ENCODE data around the gene RTN4.

Gene RTN4

DNA sequence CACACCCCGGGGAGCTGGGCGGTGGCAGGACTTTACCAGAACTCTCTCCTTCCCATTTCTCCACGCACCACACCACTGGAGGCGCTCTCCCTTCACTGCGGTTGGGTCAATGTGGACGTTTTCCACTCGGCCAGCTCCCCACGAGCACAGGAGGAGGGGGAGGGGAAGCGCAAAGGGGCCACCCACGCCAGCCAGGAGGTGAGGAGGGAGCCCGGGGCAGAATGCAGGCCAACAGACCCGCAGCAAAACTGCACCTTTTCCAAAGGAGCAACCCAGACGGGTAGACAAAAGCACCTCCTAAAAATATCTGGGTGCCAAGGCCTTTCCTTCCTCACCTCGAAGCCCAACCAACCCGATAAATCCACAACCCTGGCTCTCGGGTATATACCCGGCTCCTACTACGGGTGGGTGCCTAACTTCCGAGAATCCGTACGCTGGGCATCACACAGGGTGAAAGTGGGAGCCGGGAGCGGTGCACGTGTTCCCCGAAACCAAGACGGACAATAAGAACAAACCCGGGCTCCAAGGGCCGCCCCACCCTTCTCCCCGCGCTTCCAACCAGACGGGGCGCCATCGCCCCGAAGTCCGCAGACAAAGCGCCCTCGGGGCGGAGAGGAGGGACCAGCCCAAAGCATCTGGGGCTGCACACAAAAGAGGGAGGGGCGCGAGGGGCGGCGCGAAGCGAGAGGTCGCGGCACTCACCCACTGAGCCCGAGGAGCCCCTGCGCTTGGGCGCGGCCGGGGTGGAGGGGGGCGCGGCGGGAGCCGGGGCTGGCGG lies 1.0 kb downstream of the RTN4 start:
- no peaks in the 10 kb centered on the region for H3K27me3 ChIP-seq (ENCODE audit: insufficient read depth, low read length)

DNA sequence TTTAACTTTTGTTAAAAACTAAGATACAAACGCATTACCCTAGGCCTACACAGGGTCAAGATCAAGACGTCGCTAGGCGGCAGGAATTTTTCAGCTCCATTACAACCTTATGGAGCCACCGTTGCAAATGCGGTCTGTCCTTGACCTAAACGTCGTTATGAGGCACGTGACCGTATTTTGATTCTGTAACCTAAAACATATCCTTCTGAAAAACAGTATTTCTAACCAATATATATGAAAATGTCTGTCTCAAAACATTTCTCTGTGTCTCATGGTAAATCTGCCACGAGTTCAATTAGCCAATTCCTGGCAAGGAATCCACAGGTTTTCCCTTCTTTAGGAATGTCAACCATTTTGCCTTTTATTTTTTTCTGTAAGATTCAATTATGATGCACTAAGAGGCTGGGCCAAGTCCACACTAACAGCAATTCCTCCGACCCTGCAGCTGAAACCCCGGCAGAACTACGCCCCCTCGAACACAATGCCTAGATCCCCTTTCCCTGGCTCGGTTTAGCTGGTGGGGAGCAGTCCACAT lies 1.7 kb downstream of the RTN4 start:
- peaks cover 7% of the 10 kb centered on the region; the same call in 1 of the 2 replicates for H3K36me3 ChIP-seq (ENCODE audit: insufficient read depth, low read depth, low read length)
- H3K4me1 ChIP-seq (ENCODE audit: insufficient read depth, low read length) = peaks cover 32% of the 10 kb centered on the region
- peak overlapping the region; percentile 62 for H3K27ac ChIP-seq (ENCODE audit: low read length)
- peak overlapping the region; percentile 98 for H3K9ac ChIP-seq (ENCODE audit: low read depth, low read length)
- H3K9me3 ChIP-seq (ENCODE audit: insufficient read depth, low read depth, low read length) = no peaks in the 10 kb centered on the region
- H3K4me3 ChIP-seq (ENCODE audit: low read length) = peak overlapping the region; percentile 92
- H3K27me3 ChIP-seq (ENCODE audit: insufficient read depth, low read length) = no peaks in the 10 kb centered on the region

More for the DNA sequence above, 1.0 kb downstream of the RTN4 start:
- Histone ChIP-seq H3K9me3 (ENCODE audit: insufficient read depth, low read depth, low read length) (no peaks in the 10 kb centered on the region), H3K4me3 (ENCODE audit: low read length) (peak overlapping the region; percentile 92), H3K4me1 (ENCODE audit: insufficient read depth, low read length) (peaks cover 32% of the 10 kb centered on the region), H3K36me3 (ENCODE audit: insufficient read depth, low read depth, low read length) (peaks cover 7% of the 10 kb centered on the region; the same call in 1 of the 2 replicates), H3K9ac (ENCODE audit: low read depth, low read length) (peak overlapping the region; percentile 98), H3K27ac (ENCODE audit: low read length) (peak overlapping the region; percentile 62)

DNA sequence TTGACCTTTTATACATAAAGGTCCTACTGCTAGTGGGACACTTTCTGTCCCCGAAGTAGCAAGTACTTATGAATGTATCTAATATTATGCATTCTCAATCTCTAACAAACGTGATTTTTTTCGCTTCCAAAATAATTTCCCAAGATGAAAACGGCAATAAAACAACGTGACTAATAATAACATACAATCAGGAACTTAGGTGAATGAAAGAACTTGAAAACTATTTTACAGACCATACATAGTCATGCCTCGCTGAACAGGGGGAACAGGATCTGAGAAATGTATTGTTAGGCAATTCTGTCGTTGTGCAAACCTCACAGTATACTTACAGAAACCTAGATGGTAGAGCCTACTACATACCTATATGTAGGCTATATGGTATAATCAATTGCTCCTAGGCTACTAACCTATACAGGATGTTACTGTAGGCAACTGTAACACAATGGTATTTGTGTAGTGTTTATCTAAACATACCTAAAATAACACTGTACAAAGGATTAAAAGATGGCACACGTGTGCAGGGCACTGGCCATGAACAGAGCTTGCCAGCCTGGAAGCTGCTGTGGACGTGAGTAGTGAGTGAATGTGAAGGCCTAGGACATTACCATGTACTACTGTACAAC lies 2.5 kb downstream of the RTN4 start:
- Histone ChIP-seq H3K4me3 (ENCODE audit: low read length) (peak overlapping the region; percentile 92), H3K4me1 (ENCODE audit: insufficient read depth, low read length) (peaks cover 32% of the 10 kb centered on the region), H3K9me3 (ENCODE audit: insufficient read depth, low read depth, low read length) (no peaks in the 10 kb centered on the region), H3K27ac (ENCODE audit: low read length) (no peak overlapping the region), H3K36me3 (ENCODE audit: insufficient read depth, low read depth, low read length) (peaks cover 7% of the 10 kb centered on the region; the same call in 1 of the 2 replicates), H3K9ac (ENCODE audit: low read depth, low read length) (peak overlapping the region; percentile 55; the same call in 1 of the 2 replicates), H3K27me3 (ENCODE audit: insufficient read depth, low read length) (no peaks in the 10 kb centered on the region)

DNA sequence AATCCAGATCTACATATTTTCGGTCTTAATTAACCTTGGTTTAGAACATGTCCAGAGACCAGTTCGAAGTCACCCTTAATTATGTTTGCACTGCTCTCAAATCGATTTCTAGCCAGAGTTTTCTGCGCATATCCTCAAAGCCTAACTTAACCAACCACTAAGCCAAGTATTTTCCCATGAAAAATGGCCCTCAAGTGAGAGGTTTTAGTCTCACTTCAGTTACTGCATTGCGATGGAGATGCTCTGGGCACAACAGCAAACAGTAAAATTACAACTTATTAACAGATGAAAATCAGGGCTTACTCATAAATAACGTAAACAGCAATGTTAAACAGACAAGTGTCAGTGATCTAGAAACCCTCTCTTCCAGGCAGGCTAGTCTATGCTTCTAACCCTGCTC lies 4.5 kb downstream of the RTN4 start:
- Histone ChIP-seq H3K9me3 (ENCODE audit: insufficient read depth, low read depth, low read length) (no peaks in the 10 kb centered on the region), H3K9ac (ENCODE audit: low read depth, low read length) (no peak overlapping the region), H3K4me1 (ENCODE audit: insufficient read depth, low read length) (peaks cover 36% of the 10 kb centered on the region), H3K27me3 (ENCODE audit: insufficient read depth, low read length) (no peaks in the 10 kb centered on the region), H3K4me3 (ENCODE audit: low read length) (peak overlapping the region; percentile 34), H3K27ac (ENCODE audit: low read length) (no peak overlapping the region), H3K36me3 (ENCODE audit: insufficient read depth, low read depth, low read length) (peaks cover 7% of the 10 kb centered on the region; the same call in 1 of the 2 replicates)

DNA sequence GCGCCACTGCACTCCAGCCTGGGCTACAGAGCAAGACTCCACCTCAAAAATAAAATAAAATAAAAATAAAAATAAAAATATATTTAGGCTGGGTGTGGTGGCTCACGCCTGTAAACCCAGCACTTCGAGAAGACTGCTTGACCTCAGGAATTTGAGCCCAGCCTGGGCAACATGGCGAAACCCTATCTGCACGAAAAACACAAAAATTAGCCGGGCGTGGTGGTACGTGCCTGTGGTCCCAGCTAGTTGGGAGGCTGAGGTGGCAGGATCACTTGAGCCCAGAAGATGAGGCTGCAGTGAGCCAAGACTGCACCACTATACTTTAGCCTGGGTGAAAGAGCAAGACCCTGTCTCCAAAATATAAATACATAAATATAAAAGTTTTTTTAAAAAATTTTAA lies 6.4 kb downstream of the RTN4 start:
- peaks cover 10% of the 10 kb centered on the region; the same call in 1 of the 2 replicates for H3K36me3 ChIP-seq (ENCODE audit: insufficient read depth, low read depth, low read length)
- H3K27me3 ChIP-seq (ENCODE audit: insufficient read depth, low read length) = no peaks in the 10 kb centered on the region
- H3K9me3 ChIP-seq (ENCODE audit: insufficient read depth, low read depth, low read length) = peaks cover 2% of the 10 kb centered on the region; the same call in 1 of the 2 replicates
- peaks cover 40% of the 10 kb centered on the region for H3K4me1 ChIP-seq (ENCODE audit: insufficient read depth, low read length)
- H3K27ac ChIP-seq (ENCODE audit: low read length) = no peak overlapping the region
- no peak overlapping the region for H3K9ac ChIP-seq (ENCODE audit: low read depth, low read length)
- H3K4me3 ChIP-seq (ENCODE audit: low read length) = no peak overlapping the region

DNA sequence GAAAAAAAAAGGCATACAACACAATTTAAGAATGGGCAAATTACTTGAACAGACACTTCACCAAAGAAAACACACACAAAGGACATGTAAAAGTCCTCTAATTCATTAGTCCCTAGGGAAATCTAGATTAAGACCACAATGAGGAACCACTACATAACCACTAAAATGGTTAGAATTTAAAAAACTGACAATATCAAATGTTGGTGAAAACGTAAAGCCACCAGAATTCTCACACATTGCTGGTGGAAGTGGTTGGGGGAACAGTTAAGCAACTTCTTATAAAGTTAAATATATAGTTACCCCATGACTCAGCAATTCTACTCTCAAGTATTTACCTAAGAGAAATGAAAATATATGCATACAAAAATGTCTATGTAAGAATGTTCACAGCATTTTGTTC lies 11.8 kb downstream of the RTN4 start:
- Histone ChIP-seq H3K4me3 (ENCODE audit: low read length) (no peak overlapping the region), H3K36me3 (ENCODE audit: insufficient read depth, low read depth, low read length) (peaks cover 6% of the 10 kb centered on the region; the same call in 1 of the 2 replicates), H3K9me3 (ENCODE audit: insufficient read depth, low read depth, low read length) (peaks cover 3% of the 10 kb centered on the region; the same call in 1 of the 2 replicates), H3K27me3 (ENCODE audit: insufficient read depth, low read length) (no peaks in the 10 kb centered on the region), H3K4me1 (ENCODE audit: insufficient read depth, low read length) (peaks cover 17% of the 10 kb centered on the region), H3K9ac (ENCODE audit: low read depth, low read length) (no peak overlapping the region), H3K27ac (ENCODE audit: low read length) (no peak overlapping the region)

DNA sequence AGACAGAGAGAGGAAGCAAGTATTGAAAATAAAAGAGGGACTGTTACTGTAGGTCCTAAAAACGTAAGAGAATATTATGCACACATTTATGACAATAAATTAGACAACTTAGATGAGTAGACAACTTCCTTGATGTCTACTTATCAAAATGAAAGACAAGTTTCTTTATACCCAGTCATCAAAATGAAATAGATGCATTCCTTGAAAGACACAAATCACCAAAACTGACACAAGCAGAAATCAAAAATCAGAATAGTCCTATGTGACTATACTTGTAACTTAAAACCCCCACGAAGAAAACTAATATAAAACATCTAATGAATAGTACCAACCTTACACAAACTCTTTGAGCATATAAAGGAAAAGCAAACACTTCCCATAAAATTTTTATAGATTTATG lies 14.5 kb downstream of the RTN4 start:
- Histone ChIP-seq H3K4me3 (ENCODE audit: low read length) (no peak overlapping the region), H3K9ac (ENCODE audit: low read depth, low read length) (no peak overlapping the region), H3K9me3 (ENCODE audit: insufficient read depth, low read depth, low read length) (peaks cover 3% of the 10 kb centered on the region; the same call in 1 of the 2 replicates), H3K27ac (ENCODE audit: low read length) (no peak overlapping the region), H3K36me3 (ENCODE audit: insufficient read depth, low read depth, low read length) (peaks cover 6% of the 10 kb centered on the region; the same call in 1 of the 2 replicates), H3K4me1 (ENCODE audit: insufficient read depth, low read length) (peaks cover 12% of the 10 kb centered on the region), H3K27me3 (ENCODE audit: insufficient read depth, low read length) (no peaks in the 10 kb centered on the region)

DNA sequence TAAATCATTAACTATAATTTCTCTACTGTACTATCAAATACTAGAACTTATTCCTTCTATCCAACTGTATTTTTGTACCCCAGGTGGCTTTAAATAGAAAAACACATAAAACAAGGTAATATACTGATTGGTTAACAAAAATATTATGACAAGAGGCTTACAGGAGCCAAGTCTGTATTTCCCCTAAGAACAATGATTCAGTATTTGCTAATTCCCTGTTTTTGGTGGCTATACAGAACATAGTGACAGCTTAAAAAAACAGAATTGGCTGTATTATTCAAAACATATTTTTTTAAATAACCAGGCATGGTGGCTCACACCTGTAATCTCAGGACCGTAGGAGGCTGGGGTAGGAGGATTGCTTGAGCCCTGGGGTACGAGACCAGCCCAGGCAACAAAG lies 16.3 kb downstream of the RTN4 start:
- peaks cover 2% of the 10 kb centered on the region; the same call in 1 of the 2 replicates for H3K9me3 ChIP-seq (ENCODE audit: insufficient read depth, low read depth, low read length)
- peaks cover 17% of the 10 kb centered on the region for H3K4me1 ChIP-seq (ENCODE audit: insufficient read depth, low read length)
- no peak overlapping the region for H3K27ac ChIP-seq (ENCODE audit: low read length)
- H3K9ac ChIP-seq (ENCODE audit: low read depth, low read length) = no peak overlapping the region
- H3K4me3 ChIP-seq (ENCODE audit: low read length) = no peak overlapping the region
- peaks cover 5% of the 10 kb centered on the region; the same call in 1 of the 2 replicates for H3K36me3 ChIP-seq (ENCODE audit: insufficient read depth, low read depth, low read length)
- no peaks in the 10 kb centered on the region for H3K27me3 ChIP-seq (ENCODE audit: insufficient read depth, low read length)

DNA sequence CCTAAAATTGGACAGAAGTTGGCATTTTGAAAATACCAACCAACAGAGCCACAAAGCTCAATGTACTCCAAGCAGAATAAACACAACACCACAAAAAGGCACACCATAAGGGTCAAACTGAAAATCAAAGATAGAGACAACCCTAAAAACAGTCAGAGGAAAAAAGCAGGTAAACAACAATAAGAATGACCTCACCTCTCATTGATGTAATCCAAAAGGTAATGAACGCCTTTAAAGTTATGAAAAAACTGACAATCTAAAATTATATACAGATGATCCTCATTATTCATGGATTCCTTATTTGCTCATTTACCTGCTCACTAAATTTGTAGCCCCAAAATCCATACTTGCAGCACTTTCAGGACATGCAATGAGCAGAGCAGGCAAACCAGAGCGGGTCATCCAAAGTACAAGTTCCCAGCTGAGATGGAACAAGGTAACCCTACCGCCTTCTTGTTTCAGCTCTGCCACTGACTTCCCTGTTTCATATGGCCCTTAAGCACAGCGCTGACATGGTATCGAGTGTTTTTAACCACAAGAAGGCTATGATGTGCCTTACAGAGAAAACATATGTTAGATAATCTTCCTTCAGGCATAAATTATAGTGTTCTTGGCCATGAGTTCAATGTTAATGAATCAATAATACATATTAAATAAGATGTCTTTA lies 17.0 kb downstream of the RTN4 start:
- Histone ChIP-seq H3K9me3 (ENCODE audit: insufficient read depth, low read depth, low read length) (no peaks in the 10 kb centered on the region), H3K36me3 (ENCODE audit: insufficient read depth, low read depth, low read length) (no peaks in the 10 kb centered on the region), H3K27ac (ENCODE audit: low read length) (no peak overlapping the region), H3K4me3 (ENCODE audit: low read length) (no peak overlapping the region), H3K4me1 (ENCODE audit: insufficient read depth, low read length) (peaks cover 24% of the 10 kb centered on the region), H3K9ac (ENCODE audit: low read depth, low read length) (no peak overlapping the region), H3K27me3 (ENCODE audit: insufficient read depth, low read length) (no peaks in the 10 kb centered on the region)

DNA sequence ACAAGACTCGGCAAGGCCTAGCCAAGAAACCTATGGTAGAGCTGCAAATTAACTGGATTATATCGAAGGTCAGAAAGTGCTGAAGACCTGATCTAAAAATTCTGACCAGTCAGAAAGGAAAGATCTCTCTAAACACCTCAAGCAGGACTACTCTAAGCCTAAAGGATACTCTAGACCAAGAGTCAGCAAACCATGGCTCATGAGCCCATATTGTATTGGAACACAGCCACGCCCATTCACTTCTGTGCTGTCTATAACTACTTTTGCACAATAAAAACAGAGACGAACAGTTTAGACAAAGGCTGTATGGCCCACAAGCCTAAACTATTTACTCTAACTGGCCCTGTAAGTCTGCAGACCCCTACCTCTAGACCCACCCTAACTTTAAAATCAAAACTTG lies 18.7 kb downstream of the RTN4 start:
- no peaks in the 10 kb centered on the region for H3K36me3 ChIP-seq (ENCODE audit: insufficient read depth, low read depth, low read length)
- H3K4me3 ChIP-seq (ENCODE audit: low read length) = no peak overlapping the region
- no peaks in the 10 kb centered on the region for H3K27me3 ChIP-seq (ENCODE audit: insufficient read depth, low read length)
- H3K9me3 ChIP-seq (ENCODE audit: insufficient read depth, low read depth, low read length) = no peaks in the 10 kb centered on the region
- peaks cover 41% of the 10 kb centered on the region for H3K4me1 ChIP-seq (ENCODE audit: insufficient read depth, low read length)
- H3K9ac ChIP-seq (ENCODE audit: low read depth, low read length) = peak overlapping the region; percentile 12; the same call in 1 of the 2 replicates
- no peak overlapping the region for H3K27ac ChIP-seq (ENCODE audit: low read length)

DNA sequence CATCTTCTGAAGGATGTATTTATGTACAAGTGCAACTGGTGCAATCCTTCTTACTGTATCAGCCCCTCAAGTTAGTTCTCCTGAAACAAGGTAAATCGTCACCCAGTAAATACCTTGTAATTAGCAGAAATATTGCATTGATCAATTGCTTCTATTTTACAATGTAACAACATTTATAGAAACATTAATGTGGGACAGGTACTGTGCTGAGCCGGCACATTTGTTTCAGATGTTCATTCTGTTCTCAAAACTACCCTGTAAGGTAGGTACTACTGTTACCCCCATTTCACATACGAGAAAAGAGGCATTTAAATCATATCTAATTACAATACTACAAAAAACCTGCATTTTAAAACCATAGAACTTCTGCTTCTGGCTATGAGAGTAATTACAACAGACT lies 19.5 kb downstream of the RTN4 start:
- Histone ChIP-seq H3K36me3 (ENCODE audit: insufficient read depth, low read depth, low read length) (peaks cover 4% of the 10 kb centered on the region; the same call in 1 of the 2 replicates), H3K27me3 (ENCODE audit: insufficient read depth, low read length) (no peaks in the 10 kb centered on the region), H3K4me1 (ENCODE audit: insufficient read depth, low read length) (peaks cover 45% of the 10 kb centered on the region), H3K9ac (ENCODE audit: low read depth, low read length) (peak overlapping the region; percentile 12; the same call in 1 of the 2 replicates), H3K9me3 (ENCODE audit: insufficient read depth, low read depth, low read length) (no peaks in the 10 kb centered on the region), H3K4me3 (ENCODE audit: low read length) (no peak overlapping the region), H3K27ac (ENCODE audit: low read length) (no peak overlapping the region)
